ENCODE results near the gene RP2.
A peak's percentile ranks its signal among the peaks of the same experiment; 100 is the strongest.

RP2 gene

GRCh38 chrX:46814966-46815365 is 21.9 kb upstream of the RP2 start:
- Histone ChIP-seq H3K36me3 (ENCODE audit: insufficient read depth, low read length) (no peaks in the 10 kb centered on the region), H3K27me3 (ENCODE audit: control insufficient read depth in 1 of 2, insufficient read depth in 2 of 2, low read length in 2 of 2) (no peaks in the 10 kb centered on the region), H3K27ac (ENCODE audit: low read depth, low read length) (no peak overlapping the region), H3K9me3 (ENCODE audit: low read length) (no peaks in the 10 kb centered on the region), H3K9ac (ENCODE audit: low read length) (no peak overlapping the region), H3K4me1 (ENCODE audit: insufficient read depth, low read length) (no peaks in the 10 kb centered on the region), H3K4me3 (ENCODE audit: low read depth in 1 of 2, low read length in 2 of 2) (no peak overlapping the region)

GRCh38 chrX:46819136-46819535 is 17.7 kb upstream of the RP2 start:
- Histone ChIP-seq H3K27me3 (ENCODE audit: control insufficient read depth in 1 of 2, insufficient read depth in 2 of 2, low read length in 2 of 2) (no peaks in the 10 kb centered on the region), H3K9me3 (ENCODE audit: low read length) (no peaks in the 10 kb centered on the region), H3K4me1 (ENCODE audit: insufficient read depth, low read length) (no peaks in the 10 kb centered on the region), H3K36me3 (ENCODE audit: insufficient read depth, low read length) (no peaks in the 10 kb centered on the region), H3K4me3 (ENCODE audit: low read depth in 1 of 2, low read length in 2 of 2) (no peak overlapping the region), H3K27ac (ENCODE audit: low read depth, low read length) (no peak overlapping the region), H3K9ac (ENCODE audit: low read length) (no peak overlapping the region)

GRCh38 chrX:46820391-46821100 is 16.3 kb upstream of the RP2 start:
- no peak overlapping the region for H3K27ac ChIP-seq (ENCODE audit: low read depth, low read length)
- H3K4me1 ChIP-seq (ENCODE audit: insufficient read depth, low read length) = no peaks in the 10 kb centered on the region
- H3K27me3 ChIP-seq (ENCODE audit: control insufficient read depth in 1 of 2, insufficient read depth in 2 of 2, low read length in 2 of 2) = no peaks in the 10 kb centered on the region
- no peak overlapping the region for H3K9ac ChIP-seq (ENCODE audit: low read length)
- H3K4me3 ChIP-seq (ENCODE audit: low read depth in 1 of 2, low read length in 2 of 2) = no peak overlapping the region
- no peaks in the 10 kb centered on the region for H3K9me3 ChIP-seq (ENCODE audit: low read length)
- H3K36me3 ChIP-seq (ENCODE audit: insufficient read depth, low read length) = no peaks in the 10 kb centered on the region

GRCh38 chrX:46823481-46823880 is 13.4 kb upstream of the RP2 start:
- no peaks in the 10 kb centered on the region for H3K4me1 ChIP-seq (ENCODE audit: insufficient read depth, low read length)
- no peak overlapping the region for H3K9ac ChIP-seq (ENCODE audit: low read length)
- H3K27me3 ChIP-seq (ENCODE audit: control insufficient read depth in 1 of 2, insufficient read depth in 2 of 2, low read length in 2 of 2) = no peaks in the 10 kb centered on the region
- H3K4me3 ChIP-seq (ENCODE audit: low read depth in 1 of 2, low read length in 2 of 2) = no peak overlapping the region
- no peaks in the 10 kb centered on the region for H3K9me3 ChIP-seq (ENCODE audit: low read length)
- H3K27ac ChIP-seq (ENCODE audit: low read depth, low read length) = no peak overlapping the region
- no peaks in the 10 kb centered on the region for H3K36me3 ChIP-seq (ENCODE audit: insufficient read depth, low read length)

- no peak overlapping the region for H3K4me3 ChIP-seq (ENCODE audit: low read depth in 1 of 2, low read length in 2 of 2)
- H3K4me1 ChIP-seq (ENCODE audit: insufficient read depth, low read length) = no peaks in the 10 kb centered on the region
- H3K9me3 ChIP-seq (ENCODE audit: low read length) = no peaks in the 10 kb centered on the region
- no peak overlapping the region for H3K27ac ChIP-seq (ENCODE audit: low read depth, low read length)
- no peaks in the 10 kb centered on the region for H3K27me3 ChIP-seq (ENCODE audit: control insufficient read depth in 1 of 2, insufficient read depth in 2 of 2, low read length in 2 of 2)
- no peaks in the 10 kb centered on the region for H3K36me3 ChIP-seq (ENCODE audit: insufficient read depth, low read length)
- H3K9ac ChIP-seq (ENCODE audit: low read length) = no peak overlapping the region
Measured at GRCh38 chrX:46831765-46832327, 5.0 kb upstream of the RP2 start.

GRCh38 chrX:46837558-46838485 is 979 bp downstream of the RP2 start:
- H3K4me3 ChIP-seq (ENCODE audit: low read depth in 1 of 2, low read length in 2 of 2) = peak overlapping the region; percentile 28 to 74
- no peaks in the 10 kb centered on the region for H3K36me3 ChIP-seq (ENCODE audit: insufficient read depth, low read length)
- peak overlapping the region; percentile 61 for H3K9ac ChIP-seq (ENCODE audit: low read length)
- H3K27me3 ChIP-seq (ENCODE audit: control insufficient read depth in 1 of 2, insufficient read depth in 2 of 2, low read length in 2 of 2) = peaks cover 0 to 6% of the 10 kb centered on the region in 2 donors
- peak overlapping the region; percentile 64 for H3K27ac ChIP-seq (ENCODE audit: low read depth, low read length)
- H3K9me3 ChIP-seq (ENCODE audit: low read length) = no peaks in the 10 kb centered on the region
- peaks cover 7% of the 10 kb centered on the region for H3K4me1 ChIP-seq (ENCODE audit: insufficient read depth, low read length)

GRCh38 chrX:46838486-46838870 is 1.6 kb downstream of the RP2 start:
- Histone ChIP-seq H3K27ac (ENCODE audit: low read depth, low read length) (no peak overlapping the region), H3K4me1 (ENCODE audit: insufficient read depth, low read length) (peaks cover 7% of the 10 kb centered on the region), H3K27me3 (ENCODE audit: control insufficient read depth in 1 of 2, insufficient read depth in 2 of 2, low read length in 2 of 2) (peaks cover 0 to 6% of the 10 kb centered on the region in 2 donors), H3K36me3 (ENCODE audit: insufficient read depth, low read length) (no peaks in the 10 kb centered on the region), H3K9me3 (ENCODE audit: low read length) (no peaks in the 10 kb centered on the region), H3K4me3 (ENCODE audit: low read depth in 1 of 2, low read length in 2 of 2) (no peak overlapping the region), H3K9ac (ENCODE audit: low read length) (no peak overlapping the region)

- H3K36me3 ChIP-seq (ENCODE audit: insufficient read depth, low read length) = no peaks in the 10 kb centered on the region
- peaks cover 7% of the 10 kb centered on the region for H3K4me1 ChIP-seq (ENCODE audit: insufficient read depth, low read length)
- no peak overlapping the region for H3K27ac ChIP-seq (ENCODE audit: low read depth, low read length)
- no peak overlapping the region for H3K9ac ChIP-seq (ENCODE audit: low read length)
- H3K27me3 ChIP-seq (ENCODE audit: control insufficient read depth in 1 of 2, insufficient read depth in 2 of 2, low read length in 2 of 2) = peaks cover 0 to 6% of the 10 kb centered on the region in 2 donors
- H3K9me3 ChIP-seq (ENCODE audit: low read length) = no peaks in the 10 kb centered on the region
- no peak overlapping the region for H3K4me3 ChIP-seq (ENCODE audit: low read depth in 1 of 2, low read length in 2 of 2)
Measured at GRCh38 chrX:46838974-46839480, 2.2 kb downstream of the RP2 start.

GRCh38 chrX:46840946-46841345 is 4.1 kb downstream of the RP2 start:
- H3K9me3 ChIP-seq (ENCODE audit: low read length) = no peaks in the 10 kb centered on the region
- H3K4me1 ChIP-seq (ENCODE audit: insufficient read depth, low read length) = peaks cover 7% of the 10 kb centered on the region
- H3K4me3 ChIP-seq (ENCODE audit: low read depth in 1 of 2, low read length in 2 of 2) = no peak overlapping the region
- peaks cover 0 to 6% of the 10 kb centered on the region in 2 donors for H3K27me3 ChIP-seq (ENCODE audit: control insufficient read depth in 1 of 2, insufficient read depth in 2 of 2, low read length in 2 of 2)
- no peak overlapping the region for H3K27ac ChIP-seq (ENCODE audit: low read depth, low read length)
- no peak overlapping the region for H3K9ac ChIP-seq (ENCODE audit: low read length)
- no peaks in the 10 kb centered on the region for H3K36me3 ChIP-seq (ENCODE audit: insufficient read depth, low read length)

GRCh38 chrX:46841346-46841745 is 4.5 kb downstream of the RP2 start:
- H3K27ac ChIP-seq (ENCODE audit: low read depth, low read length) = no peak overlapping the region
- no peak overlapping the region for H3K9ac ChIP-seq (ENCODE audit: low read length)
- no peak overlapping the region for H3K4me3 ChIP-seq (ENCODE audit: low read depth in 1 of 2, low read length in 2 of 2)
- H3K4me1 ChIP-seq (ENCODE audit: insufficient read depth, low read length) = peaks cover 7% of the 10 kb centered on the region
- no peaks in the 10 kb centered on the region for H3K36me3 ChIP-seq (ENCODE audit: insufficient read depth, low read length)
- H3K27me3 ChIP-seq (ENCODE audit: control insufficient read depth in 1 of 2, insufficient read depth in 2 of 2, low read length in 2 of 2) = peaks cover 0 to 6% of the 10 kb centered on the region in 2 donors
- H3K9me3 ChIP-seq (ENCODE audit: low read length) = no peaks in the 10 kb centered on the region

- Histone ChIP-seq H3K27ac (ENCODE audit: low read depth, low read length) (no peak overlapping the region), H3K9ac (ENCODE audit: low read length) (no peak overlapping the region), H3K27me3 (ENCODE audit: control insufficient read depth in 1 of 2, insufficient read depth in 2 of 2, low read length in 2 of 2) (no peaks in the 10 kb centered on the region), H3K36me3 (ENCODE audit: insufficient read depth, low read length) (no peaks in the 10 kb centered on the region), H3K4me1 (ENCODE audit: insufficient read depth, low read length) (peaks cover 7% of the 10 kb centered on the region), H3K9me3 (ENCODE audit: low read length) (no peaks in the 10 kb centered on the region), H3K4me3 (ENCODE audit: low read depth in 1 of 2, low read length in 2 of 2) (no peak overlapping the region)
Measured at GRCh38 chrX:46844913-46845312, 8.1 kb downstream of the RP2 start.

Data from muscle layer of colon (tissue), 2 donors.